Neutrophil (primary cell): Measurements from ENCODE around the gene RPS6KA2.

Experiments
- H3K27ac ChIP-seq: fragments of 200-600 bp; sonication (generic); 2 replicates; pipeline ENCODE4 v1.5.1; 2016; ENCODE audit warnings: mild to moderate bottlenecking, moderate library complexity
- H3K27me3 ChIP-seq: fragments of 200-600 bp; sonication (generic); 2 replicates; pipeline ENCODE4 v1.6.0; 2016; ENCODE audit warnings: mild to moderate bottlenecking
- H3K36me3 ChIP-seq: fragments of 200-600 bp; sonication (generic); 2 replicates; pipeline ENCODE4 v1.5.1; 2017
- H3K4me1 ChIP-seq, 2 experiments: fragments of 200-600 bp in 1 of 2; sonication (generic) in 1 of 2; 1 replicate in 1 of 2; 2 replicates in 1 of 2; pipeline versions ENCODE4 v1.5.1 to v1.6.1; 2013 to 2016; ENCODE audit warnings: low read depth in 1 of 2, low read length in 1 of 2, mild to moderate bottlenecking in 1 of 2, moderate library complexity in 1 of 2; ENCODE audit not compliant: control insufficient read depth in 1 of 2, insufficient read depth in 1 of 2
- H3K4me3 ChIP-seq, 2 experiments: fragments of 200-600 bp in 1 of 2; sonication (generic) in 1 of 2; 1 replicate in 1 of 2; 2 replicates in 1 of 2; pipeline ENCODE4 v1.5.1; 2013 to 2016; ENCODE audit warnings: low read depth in 1 of 2, low read length in 1 of 2, mild to moderate bottlenecking in 1 of 2, moderate library complexity in 1 of 2
- H3K9me3 ChIP-seq: fragments of 200-600 bp; sonication (generic); 2 replicates; pipeline ENCODE4 v1.5.1; 2016
- TF ChIP-seq, protein P1 (sequence below): fragments of 200-600 bp; sonication (generic); IDR thresholded peaks from 2 replicates; pipeline ENCODE4 v1.5.1; 2016; ENCODE audit warnings: antibody characterized with exemption

The RPS6KA2 gene

DNA sequence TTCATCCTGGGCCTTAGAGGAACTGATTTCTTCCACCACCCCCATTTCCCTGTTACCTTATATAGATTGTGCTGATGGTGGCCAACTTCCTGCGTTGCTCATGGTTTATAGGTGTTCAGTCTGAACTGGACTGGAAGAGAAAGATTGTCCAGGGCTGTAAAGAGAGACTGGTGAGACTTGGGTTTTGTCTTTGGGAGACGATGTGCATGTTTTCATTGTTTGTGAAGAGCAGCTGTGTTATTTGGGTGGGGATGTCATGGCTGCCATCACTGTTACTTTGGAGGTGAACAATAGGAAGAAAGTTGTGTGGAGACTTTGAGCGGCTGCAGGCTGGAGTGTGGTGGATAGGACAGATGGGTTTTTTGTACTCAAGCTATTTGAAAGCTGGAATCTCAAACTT is 228.7 kb downstream of the RPS6KA2 start:
- TF ChIP-seq, protein P1, sequence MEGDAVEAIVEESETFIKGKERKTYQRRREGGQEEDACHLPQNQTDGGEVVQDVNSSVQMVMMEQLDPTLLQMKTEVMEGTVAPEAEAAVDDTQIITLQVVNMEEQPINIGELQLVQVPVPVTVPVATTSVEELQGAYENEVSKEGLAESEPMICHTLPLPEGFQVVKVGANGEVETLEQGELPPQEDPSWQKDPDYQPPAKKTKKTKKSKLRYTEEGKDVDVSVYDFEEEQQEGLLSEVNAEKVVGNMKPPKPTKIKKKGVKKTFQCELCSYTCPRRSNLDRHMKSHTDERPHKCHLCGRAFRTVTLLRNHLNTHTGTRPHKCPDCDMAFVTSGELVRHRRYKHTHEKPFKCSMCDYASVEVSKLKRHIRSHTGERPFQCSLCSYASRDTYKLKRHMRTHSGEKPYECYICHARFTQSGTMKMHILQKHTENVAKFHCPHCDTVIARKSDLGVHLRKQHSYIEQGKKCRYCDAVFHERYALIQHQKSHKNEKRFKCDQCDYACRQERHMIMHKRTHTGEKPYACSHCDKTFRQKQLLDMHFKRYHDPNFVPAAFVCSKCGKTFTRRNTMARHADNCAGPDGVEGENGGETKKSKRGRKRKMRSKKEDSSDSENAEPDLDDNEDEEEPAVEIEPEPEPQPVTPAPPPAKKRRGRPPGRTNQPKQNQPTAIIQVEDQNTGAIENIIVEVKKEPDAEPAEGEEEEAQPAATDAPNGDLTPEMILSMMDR: no peak
- Histone ChIP-seq H3K27me3 (peaks cover 22% of the 10 kb centered on the region), H3K36me3 (no peaks in the 10 kb centered on the region), H3K4me1 (peaks cover 0 to 6% of the 10 kb centered on the region in 2 experiments), H3K9me3 (no peaks in the 10 kb centered on the region), H3K27ac (no peak overlapping the region), H3K4me3 (no peak overlapping the region)

DNA sequence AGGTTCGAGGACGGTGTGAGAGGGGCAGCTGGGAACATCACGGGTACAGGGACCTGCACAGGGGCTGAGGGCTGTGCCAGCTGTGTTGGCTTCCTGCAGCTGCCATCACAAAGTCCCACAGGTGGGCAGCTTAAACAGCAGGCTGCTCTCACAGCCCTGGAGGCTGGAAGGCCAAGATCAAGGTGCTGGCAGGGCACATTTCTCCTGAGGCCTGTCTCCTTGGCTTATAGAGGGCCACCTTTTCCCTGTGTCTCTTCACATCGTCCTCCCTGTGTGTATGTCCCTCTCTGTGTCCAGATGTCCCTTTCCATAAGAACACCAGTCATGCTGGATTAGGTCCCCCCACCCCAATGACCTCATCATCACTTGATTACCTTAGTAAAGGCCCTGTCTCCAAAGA is 229.2 kb downstream of the RPS6KA2 start:
- Histone ChIP-seq H3K4me1 (peaks cover 0 to 6% of the 10 kb centered on the region in 2 experiments), H3K4me3 (no peak overlapping the region), H3K27me3 (peaks cover 27% of the 10 kb centered on the region), H3K36me3 (no peaks in the 10 kb centered on the region), H3K27ac (no peak overlapping the region), H3K9me3 (no peaks in the 10 kb centered on the region)
- TF ChIP-seq, protein P1: no peak

DNA sequence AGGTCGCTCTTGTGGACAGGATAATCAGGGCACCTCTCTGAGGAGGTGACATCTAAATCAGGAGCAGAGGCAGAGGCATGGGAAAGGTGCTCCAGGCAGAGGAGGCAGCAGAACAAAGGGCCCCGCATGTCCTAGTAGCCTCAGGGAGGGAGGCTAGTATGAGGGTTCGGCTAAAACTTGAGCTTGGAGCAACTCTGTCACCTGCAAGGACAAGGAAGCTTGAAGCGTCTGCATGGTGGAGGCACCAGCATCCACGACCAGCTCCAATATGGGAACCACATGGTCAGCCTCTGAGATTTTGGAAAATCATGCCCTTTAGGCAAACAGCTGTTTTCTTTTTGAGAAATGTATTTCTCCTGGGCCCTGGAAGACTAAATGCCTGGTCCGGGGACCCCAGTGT is 231.3 kb downstream of the RPS6KA2 start:
- TF ChIP-seq, protein P1: no peak
- no peaks in the 10 kb centered on the region for H3K9me3 ChIP-seq
- peaks cover 48% of the 10 kb centered on the region for H3K27me3 ChIP-seq

DNA sequence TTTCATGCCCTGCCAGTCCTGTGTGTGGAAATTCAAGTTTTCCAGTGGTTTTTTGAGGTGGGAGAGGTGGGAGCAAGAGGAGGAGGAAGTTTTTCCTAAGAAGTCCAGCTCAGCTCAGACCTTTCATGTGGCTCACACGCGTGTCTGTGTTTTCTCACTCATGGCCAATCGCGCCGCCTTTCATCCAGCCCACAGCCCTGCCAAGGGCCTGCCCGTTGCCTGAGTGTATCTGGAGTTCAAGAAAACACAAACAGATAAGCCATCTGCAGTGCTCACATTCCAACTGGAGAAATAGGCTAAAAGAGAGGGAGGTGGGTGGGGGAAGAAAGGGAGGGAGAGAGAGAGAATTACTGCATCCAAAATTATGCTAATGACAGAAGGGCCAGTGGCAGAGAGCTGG is 231.7 kb downstream of the RPS6KA2 start:
- peaks cover 52% of the 10 kb centered on the region for H3K27me3 ChIP-seq
- TF ChIP-seq, protein P1: no peak
- no peaks in the 10 kb centered on the region for H3K9me3 ChIP-seq
- H3K4me3 ChIP-seq: no peak overlapping the region
- no peaks in the 10 kb centered on the region for H3K36me3 ChIP-seq
- no peaks in the 10 kb centered on the region for H3K4me1 ChIP-seq
- no peak overlapping the region for H3K27ac ChIP-seq

More for the DNA sequence above, 231.3 kb downstream of the RPS6KA2 start:
- Histone ChIP-seq H3K4me3 (no peak overlapping the region), H3K36me3 (no peaks in the 10 kb centered on the region), H3K27ac (no peak overlapping the region), H3K4me1 (peaks cover 0 to 3% of the 10 kb centered on the region in 2 experiments)

DNA sequence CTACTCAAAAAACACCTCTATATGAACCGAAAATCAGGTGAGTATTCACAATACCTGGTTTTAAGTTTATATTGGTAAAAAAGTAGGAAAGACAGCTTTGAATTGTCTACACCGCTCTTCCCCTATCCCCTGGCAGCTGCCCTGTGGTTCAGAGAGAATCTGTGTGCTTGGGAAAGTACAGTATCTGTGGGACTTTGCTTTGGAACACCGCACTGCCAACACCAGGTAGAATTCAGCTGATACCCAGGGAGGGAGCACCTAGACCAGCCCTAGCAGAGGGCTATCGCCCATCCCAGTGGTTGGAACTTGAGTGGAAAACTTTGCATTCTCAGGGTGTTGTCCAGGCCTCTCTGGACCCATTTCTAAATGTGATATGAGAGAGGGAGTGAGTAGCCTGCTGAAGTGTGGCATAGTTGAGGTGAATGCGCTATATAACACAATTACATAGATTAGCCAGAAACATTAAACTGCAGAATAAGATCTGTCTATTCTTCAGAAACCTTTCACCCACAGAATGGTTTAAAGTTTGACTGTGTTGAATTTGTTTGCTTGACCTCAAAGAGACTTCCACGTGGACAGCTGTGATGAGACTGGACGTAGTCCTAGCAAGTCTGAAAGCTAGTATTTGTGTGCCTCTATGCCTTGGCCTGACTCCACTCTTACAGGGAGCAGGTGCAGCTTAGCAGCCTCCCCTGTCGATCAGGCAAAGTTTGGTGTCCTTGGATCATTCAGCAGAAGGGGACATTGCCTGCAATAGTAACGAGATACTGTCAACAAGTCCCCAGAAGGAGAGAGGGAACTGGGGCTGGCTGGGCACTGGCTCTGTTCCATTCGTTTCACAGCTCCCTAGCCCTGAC is 232.8 kb downstream of the RPS6KA2 start:
- no peaks in the 10 kb centered on the region for H3K4me1 ChIP-seq
- H3K27ac ChIP-seq: no peak overlapping the region
- H3K4me3 ChIP-seq: no peak overlapping the region
- H3K27me3 ChIP-seq: peaks cover 53% of the 10 kb centered on the region
- TF ChIP-seq, protein P1: no peak
- H3K36me3 ChIP-seq: no peaks in the 10 kb centered on the region
- no peaks in the 10 kb centered on the region for H3K9me3 ChIP-seq
